Lower leg skin (tissue), 4 donors: ENCODE data around the gene CCNT2. TPM values are rescaled to one million over a fixed set of nuclear protein-coding genes. Genes with fewer than 3 reads are reported as not detected.

Experiments used
- DNase-seq, 2 donors: peaks; one replicate each; pipeline ENCODE4 v3.0.0-alpha.2; 2019; ENCODE audit warnings: low spot score in 2 of 2
- H3K4me3 ChIP-seq: fragments of 200-600 bp; sonication (generic); 2 replicates; pipeline ENCODE4 v1.5.1; 2017; ENCODE audit warnings: mild to moderate bottlenecking, low read depth; ENCODE audit not compliant: poor library complexity, severe bottlenecking
- CTCF ChIP-seq, 3 donors: fragments of 450-650 bp; IDR thresholded peaks; one replicate each; pipeline ENCODE4 v1.5.1; 2016; ENCODE audit warnings: antibody characterized with exemption in 3 of 3, mild to moderate bottlenecking in 3 of 3, moderate library complexity in 2 of 3
- POLR2A ChIP-seq, 2 donors: fragments of 450-650 bp; IDR thresholded peaks; one replicate each; pipeline ENCODE4 v1.6.1; 2016 to 2017; ENCODE audit warnings: antibody characterized with exemption in 2 of 2, mild to moderate bottlenecking in 1 of 2, moderate library complexity in 1 of 2
- WGBS, 2 donors: methylation state at CpG; one replicate each; pipeline ENCODE4 v1.1.5; 2018; 5-methylcytosine and 5-hydroxymethylcytosine counted together
- intact Hi-C: fragments of 100-400 bp; cut with DNase I; formaldehyde crosslinking; loops from one replicate; pipeline ENCODE4 v1.15.0; 2023; ENCODE audit warnings: low total_unique reads
- total RNA-seq, 4 donors: library from RNA; depleted of rRNA; stranded (reverse); fragments of >200 nt; gene quantifications; one replicate each; pipeline ENCODE4 v1.1.0, GENCODE V29; 2016

Gene CCNT2
- total RNA-seq, 4 donors from 2014 or later, result 26.2 to 43.1 (median 30.6) TPM

GRCh38 chr2:134883552-134884293, 34.9 kb upstream of the CCNT2 start:
- intact Hi-C loops, result no loop called here
- H3K4me3 ChIP-seq, result no peak overlapping the region
- TF ChIP-seq CTCF (IDR thresholded peaks at IDR 0.05), result no peak
- TF ChIP-seq POLR2A (IDR thresholded peaks at IDR 0.05), result no peak
- no peak for DNase-seq
- WGBS, 2 donors, result 79 to 87% methylated on average over 3 of the region's 3 CpGs

GRCh38 chr2:134884435-134884834, 34.2 kb upstream of the CCNT2 start:
- no peak for TF ChIP-seq POLR2A (IDR thresholded peaks at IDR 0.05)
- TF ChIP-seq CTCF (IDR thresholded peaks at IDR 0.05), result no peak
- DNase-seq, result no peak
- H3K4me3 ChIP-seq, result no peak overlapping the region
- intact Hi-C loops, result no loop called here

- 91 to 96% methylated on average over 1 of the region's 1 CpG for WGBS, 2 donors
- no peak for DNase-seq
- TF ChIP-seq CTCF (IDR thresholded peaks at IDR 0.05), result no peak
- TF ChIP-seq POLR2A (IDR thresholded peaks at IDR 0.05), result no peak
- intact Hi-C loops, result no loop called here
- H3K4me3 ChIP-seq, result no peak overlapping the region
Measured at GRCh38 chr2:134892282-134893035, 26.2 kb upstream of the CCNT2 start.

GRCh38 chr2:134897932-134898331, 20.7 kb upstream of the CCNT2 start:
- TF ChIP-seq POLR2A (IDR thresholded peaks at IDR 0.05), result no peak
- TF ChIP-seq CTCF (IDR thresholded peaks at IDR 0.05), result no peak
- H3K4me3 ChIP-seq, result no peak overlapping the region
- intact Hi-C loops, result no loop called here
- no peak for DNase-seq

- H3K4me3 ChIP-seq, result no peak overlapping the region
- intact Hi-C loops, result no loop called here
- no peak for TF ChIP-seq POLR2A (IDR thresholded peaks at IDR 0.05)
- TF ChIP-seq CTCF (IDR thresholded peaks at IDR 0.05), result no peak
- no peak for DNase-seq
Measured at GRCh38 chr2:134899204-134899603, 19.4 kb upstream of the CCNT2 start.
